Measurements from ENCODE around the gene CMIP.

DNA sequence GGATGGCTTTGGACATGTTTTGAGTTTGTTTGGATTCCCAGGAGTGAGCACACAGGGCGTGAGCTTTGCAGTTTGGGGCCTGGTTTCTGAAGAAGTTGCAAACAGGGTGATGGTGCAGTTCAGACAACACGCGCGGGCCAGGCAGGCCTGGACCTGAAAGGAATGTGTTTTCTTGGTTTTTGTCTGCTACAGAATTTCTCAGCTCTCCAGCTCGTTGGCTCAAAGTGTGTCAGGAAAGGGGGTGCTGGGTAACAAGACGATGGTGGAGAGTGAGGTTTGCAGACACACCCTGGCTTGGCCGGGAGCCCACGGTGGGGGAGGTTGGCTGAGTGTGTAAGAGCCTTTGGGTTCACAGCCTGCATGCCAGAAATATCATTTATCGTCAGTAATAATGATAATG is 82.3 kb downstream of the CMIP start:
- TF ChIP-seq CTCF (IDR thresholded peaks at IDR 0.05) (no peak), POLR2A (IDR thresholded peaks at IDR 0.05) (no peak)

Measured in thyroid gland (tissue), 4 donors.